ENCODE measurements around the gene CHPF2. TPM values are rescaled to one million over a fixed set of nuclear protein-coding genes. Genes with fewer than 3 reads are reported as not detected.

CHPF2 gene
- total RNA-seq, 6 experiments from 2014 or later = 11.9 to 20.7 (median 17.7) TPM

GRCh38 chr7:151275813-151276577, 43.7 kb downstream of the CHPF2 start:
- Histone ChIP-seq H3K9me3 (no peaks in the 10 kb centered on the region), H3K27me3 (no peaks in the 10 kb centered on the region), H3K27ac (no peak overlapping the region), H3K4me3 (no peak overlapping the region), H3K36me3 (no peaks in the 10 kb centered on the region), H3K4me1 (peaks cover 0 to 12% (median 0%) of the 10 kb centered on the region in 4 donors)
- DNase-seq (peak in 1 of 3 donors; percentile 46), ATAC-seq (no peak)
- 25% methylated on average over 10 of the region's 10 CpGs for WGBS (ENCODE audit: insufficient coverage, low coverage, low lambda C conversion rate, missing lambda C conversion rate)
- intact Hi-C loops (cut with DNase I) = no loop called here
- TF ChIP-seq POLR2A (IDR thresholded peaks at IDR 0.05) = no peak
- TF ChIP-seq, protein P1, sequence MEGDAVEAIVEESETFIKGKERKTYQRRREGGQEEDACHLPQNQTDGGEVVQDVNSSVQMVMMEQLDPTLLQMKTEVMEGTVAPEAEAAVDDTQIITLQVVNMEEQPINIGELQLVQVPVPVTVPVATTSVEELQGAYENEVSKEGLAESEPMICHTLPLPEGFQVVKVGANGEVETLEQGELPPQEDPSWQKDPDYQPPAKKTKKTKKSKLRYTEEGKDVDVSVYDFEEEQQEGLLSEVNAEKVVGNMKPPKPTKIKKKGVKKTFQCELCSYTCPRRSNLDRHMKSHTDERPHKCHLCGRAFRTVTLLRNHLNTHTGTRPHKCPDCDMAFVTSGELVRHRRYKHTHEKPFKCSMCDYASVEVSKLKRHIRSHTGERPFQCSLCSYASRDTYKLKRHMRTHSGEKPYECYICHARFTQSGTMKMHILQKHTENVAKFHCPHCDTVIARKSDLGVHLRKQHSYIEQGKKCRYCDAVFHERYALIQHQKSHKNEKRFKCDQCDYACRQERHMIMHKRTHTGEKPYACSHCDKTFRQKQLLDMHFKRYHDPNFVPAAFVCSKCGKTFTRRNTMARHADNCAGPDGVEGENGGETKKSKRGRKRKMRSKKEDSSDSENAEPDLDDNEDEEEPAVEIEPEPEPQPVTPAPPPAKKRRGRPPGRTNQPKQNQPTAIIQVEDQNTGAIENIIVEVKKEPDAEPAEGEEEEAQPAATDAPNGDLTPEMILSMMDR (IDR thresholded peaks at IDR 0.05) = no peak

- Histone ChIP-seq H3K4me3 (peak overlapping the region in 1 of 3 donors; percentile 40), H3K36me3 (no peaks in the 10 kb centered on the region), H3K27me3 (no peaks in the 10 kb centered on the region), H3K4me1 (peaks cover 0 to 5% (median 0%) of the 10 kb centered on the region in 4 donors), H3K27ac (no peak overlapping the region), H3K9me3 (no peaks in the 10 kb centered on the region)
- peak in 1 of 3 donors; percentile 52 for DNase-seq
- ATAC-seq = peak; percentile 56 to 76 (median 63)
- intact Hi-C loops (cut with DNase I) = no loop called here
- TF ChIP-seq POLR2A (IDR thresholded peaks at IDR 0.05) = no peak
- TF ChIP-seq, protein P1 (IDR thresholded peaks at IDR 0.05) = no peak
- WGBS (ENCODE audit: insufficient coverage, low coverage, low lambda C conversion rate, missing lambda C conversion rate) = 21% methylated on average over 3 of the region's 63 CpGs
Observed at GRCh38 chr7:151276666-151277590, 44.6 kb downstream of the CHPF2 start.

- no peaks in the 10 kb centered on the region for H3K36me3 ChIP-seq
- TF ChIP-seq POLR2A (IDR thresholded peaks at IDR 0.05) = no peak
- TF ChIP-seq, protein P1 (IDR thresholded peaks at IDR 0.05) = no peak
- DNase-seq = peak in 1 of 3 donors; percentile 41
- H3K9me3 ChIP-seq = no peaks in the 10 kb centered on the region
- no peak for ATAC-seq
- intact Hi-C loops (cut with DNase I) = no loop called here
- H3K4me1 ChIP-seq = no peaks in the 10 kb centered on the region
- no peak overlapping the region for H3K4me3 ChIP-seq
- H3K27ac ChIP-seq = no peak overlapping the region
- H3K27me3 ChIP-seq = no peaks in the 10 kb centered on the region
- WGBS (ENCODE audit: insufficient coverage, low coverage, low lambda C conversion rate, missing lambda C conversion rate) = 59% methylated on average over 5 of the region's 8 CpGs
Observed at GRCh38 chr7:151277631-151278030, 45.3 kb downstream of the CHPF2 start.

- DNase-seq (peak in 1 of 3 donors; percentile 26), ATAC-seq (no peak)
- H3K4me3 ChIP-seq = no peak overlapping the region
- no peaks in the 10 kb centered on the region for H3K4me1 ChIP-seq
- H3K36me3 ChIP-seq = no peaks in the 10 kb centered on the region
- 69% methylated on average over 6 of the region's 12 CpGs for WGBS (ENCODE audit: insufficient coverage, low coverage, low lambda C conversion rate, missing lambda C conversion rate)
- H3K9me3 ChIP-seq = no peaks in the 10 kb centered on the region
- intact Hi-C loops (cut with DNase I) = no loop called here
- no peak for TF ChIP-seq POLR2A (IDR thresholded peaks at IDR 0.05)
- TF ChIP-seq, protein P1 (IDR thresholded peaks at IDR 0.05) = no peak
- no peak overlapping the region for H3K27ac ChIP-seq
- H3K27me3 ChIP-seq = no peaks in the 10 kb centered on the region
Observed at GRCh38 chr7:151278949-151279348, 46.7 kb downstream of the CHPF2 start.
